HCT116 (cell line): ENCODE data around the gene GALC.

Experiments
- CBX3 ChIP-seq: IDR thresholded peaks from 2 replicates; pipeline ENCODE4 v1.6.1; 2012; ENCODE audit warnings: low read depth
- POLR2A ChIP-seq: IDR thresholded peaks from 2 replicates; pipeline ENCODE4 v1.7.0; 2011; ENCODE audit warnings: borderline replicate concordance; ENCODE audit not compliant: insufficient read depth, insufficient read length; ENCODE audit errors: extremely low read depth
- POLR2AphosphoS5 ChIP-seq: IDR thresholded peaks from 2 replicates; pipeline ENCODE4 v1.6.1; 2011; ENCODE audit warnings: mild to moderate bottlenecking, low read depth, low read length, moderate library complexity
- RAD21 ChIP-seq: IDR thresholded peaks from 2 replicates; pipeline ENCODE4 v1.6.1; 2012; ENCODE audit warnings: low read depth, mild to moderate bottlenecking
- TF ChIP-seq, protein P1 (sequence below), 3 experiments: fragments of 200-600 bp in 1 of 3; sonication (generic) in 1 of 3; IDR thresholded peaks in 2 of 3; conservative IDR thresholded peaks in 1 of 3; 2 replicates each; pipeline ENCODE4 v1.5.1; 2012 to 2017; ENCODE audit warnings: low read depth in 2 of 3, low read length in 2 of 3, antibody characterized with exemption in 1 of 3, borderline replicate concordance in 1 of 3, control low read depth in 1 of 3, mild to moderate bottlenecking in 1 of 3, mixed read lengths in 1 of 3, mixed run types in 1 of 3, moderate library complexity in 1 of 3; ENCODE audit not compliant: insufficient read depth in 1 of 3
- TF ChIP-seq, protein P2 (sequence below): IDR thresholded peaks from 2 replicates; pipeline ENCODE4 v1.6.1; 2011; ENCODE audit warnings: mild to moderate bottlenecking, low read length, moderate library complexity; ENCODE audit not compliant: insufficient replicate concordance; ENCODE audit errors: extremely low read depth

DNA sequence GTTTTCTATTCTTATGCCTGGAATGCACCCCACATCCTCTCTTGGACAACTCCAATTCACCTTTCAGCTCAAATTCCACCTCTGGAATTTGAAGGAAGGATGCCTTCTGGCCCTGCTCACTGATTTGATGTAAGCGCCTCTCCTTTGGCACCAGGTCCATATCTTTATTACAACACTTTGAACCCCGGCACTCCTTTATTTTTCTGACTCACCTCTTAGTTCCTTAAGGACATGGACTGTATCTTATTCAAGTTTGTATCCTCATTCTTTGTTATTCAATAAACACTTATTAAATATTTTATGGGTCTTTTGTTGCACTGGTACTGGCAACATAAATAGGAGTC is 3.1 kb downstream of the GALC start:
- TF ChIP-seq, protein P1, sequence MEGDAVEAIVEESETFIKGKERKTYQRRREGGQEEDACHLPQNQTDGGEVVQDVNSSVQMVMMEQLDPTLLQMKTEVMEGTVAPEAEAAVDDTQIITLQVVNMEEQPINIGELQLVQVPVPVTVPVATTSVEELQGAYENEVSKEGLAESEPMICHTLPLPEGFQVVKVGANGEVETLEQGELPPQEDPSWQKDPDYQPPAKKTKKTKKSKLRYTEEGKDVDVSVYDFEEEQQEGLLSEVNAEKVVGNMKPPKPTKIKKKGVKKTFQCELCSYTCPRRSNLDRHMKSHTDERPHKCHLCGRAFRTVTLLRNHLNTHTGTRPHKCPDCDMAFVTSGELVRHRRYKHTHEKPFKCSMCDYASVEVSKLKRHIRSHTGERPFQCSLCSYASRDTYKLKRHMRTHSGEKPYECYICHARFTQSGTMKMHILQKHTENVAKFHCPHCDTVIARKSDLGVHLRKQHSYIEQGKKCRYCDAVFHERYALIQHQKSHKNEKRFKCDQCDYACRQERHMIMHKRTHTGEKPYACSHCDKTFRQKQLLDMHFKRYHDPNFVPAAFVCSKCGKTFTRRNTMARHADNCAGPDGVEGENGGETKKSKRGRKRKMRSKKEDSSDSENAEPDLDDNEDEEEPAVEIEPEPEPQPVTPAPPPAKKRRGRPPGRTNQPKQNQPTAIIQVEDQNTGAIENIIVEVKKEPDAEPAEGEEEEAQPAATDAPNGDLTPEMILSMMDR (IDR thresholded peaks at IDR 0.05 in 2 of 3, conservative IDR thresholded peaks at IDR 0.05 in 1 of 3; ENCODE audit: borderline replicate concordance in 1 of 3, insufficient read depth in 1 of 3, low read depth in 2 of 3, low read length in 2 of 3): no peak
- TF ChIP-seq, protein P2, sequence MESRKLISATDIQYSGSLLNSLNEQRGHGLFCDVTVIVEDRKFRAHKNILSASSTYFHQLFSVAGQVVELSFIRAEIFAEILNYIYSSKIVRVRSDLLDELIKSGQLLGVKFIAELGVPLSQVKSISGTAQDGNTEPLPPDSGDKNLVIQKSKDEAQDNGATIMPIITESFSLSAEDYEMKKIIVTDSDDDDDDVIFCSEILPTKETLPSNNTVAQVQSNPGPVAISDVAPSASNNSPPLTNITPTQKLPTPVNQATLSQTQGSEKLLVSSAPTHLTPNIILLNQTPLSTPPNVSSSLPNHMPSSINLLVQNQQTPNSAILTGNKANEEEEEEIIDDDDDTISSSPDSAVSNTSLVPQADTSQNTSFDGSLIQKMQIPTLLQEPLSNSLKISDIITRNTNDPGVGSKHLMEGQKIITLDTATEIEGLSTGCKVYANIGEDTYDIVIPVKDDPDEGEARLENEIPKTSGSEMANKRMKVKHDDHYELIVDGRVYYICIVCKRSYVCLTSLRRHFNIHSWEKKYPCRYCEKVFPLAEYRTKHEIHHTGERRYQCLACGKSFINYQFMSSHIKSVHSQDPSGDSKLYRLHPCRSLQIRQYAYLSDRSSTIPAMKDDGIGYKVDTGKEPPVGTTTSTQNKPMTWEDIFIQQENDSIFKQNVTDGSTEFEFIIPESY: no peak
- no peak for TF ChIP-seq POLR2AphosphoS5
- no peak for TF ChIP-seq RAD21
- TF ChIP-seq CBX3: no peak
- no peak for TF ChIP-seq POLR2A
